PFSK-1 (cell line): Measurements from ENCODE around the gene SLC2A11.

Experiments
- FOXP2 ChIP-seq: optimal IDR thresholded peaks from 2 replicates; pipeline ENCODE3; 2011; ENCODE audit warnings: borderline replicate concordance, control low read depth, inconsistent platforms; ENCODE audit not compliant: insufficient read depth; ENCODE audit errors: extremely low read length, extremely low read depth
- POLR2AphosphoS5 ChIP-seq: IDR thresholded peaks from 2 replicates; pipeline ENCODE4 v1.6.1; 2012; ENCODE audit warnings: low read depth, mild to moderate bottlenecking, control low read depth, low read length, moderate library complexity
- REST ChIP-seq, 2 experiments: IDR thresholded peaks; 2 replicates each; pipeline versions ENCODE4 v1.6.1 to v1.8.0; 2011 to 2012; ENCODE audit warnings: low read depth in 2 of 2, low read length in 2 of 2, control low read depth in 1 of 2, inconsistent platforms in 1 of 2, mild to moderate bottlenecking in 1 of 2, moderate library complexity in 1 of 2; ENCODE audit not compliant: insufficient read depth in 1 of 2
- SIN3A ChIP-seq: IDR thresholded peaks from 2 replicates; pipeline ENCODE4 v1.6.1; 2012; ENCODE audit warnings: mild to moderate bottlenecking, low read length, moderate library complexity, borderline replicate concordance; ENCODE audit not compliant: insufficient read depth
- TAF1 ChIP-seq: IDR thresholded peaks from 2 replicates; pipeline ENCODE4 v1.6.1; 2012; ENCODE audit warnings: low read length, control low read depth, borderline replicate concordance; ENCODE audit not compliant: insufficient read depth

SLC2A11 gene

GRCh38 chr22:23906641-23907040 is 49.0 kb downstream of the SLC2A11 start:
- TF ChIP-seq TAF1 (no peak), POLR2AphosphoS5 (no peak), SIN3A (no peak), FOXP2 (no peak)

- TF ChIP-seq SIN3A (no peak), REST (IDR thresholded peaks at IDR 0.05; ENCODE audit: insufficient read depth in 1 of 2, low read depth in 2 of 2, low read length in 2 of 2) (no peak), TAF1 (no peak), FOXP2 (no peak)
These were observed 51.0 kb downstream of the SLC2A11 start for GRCh38 chr22:23908587-23909205.

GRCh38 chr22:23909296-23909898 is 51.7 kb downstream of the SLC2A11 start:
- no peak for TF ChIP-seq POLR2AphosphoS5
- no peak for TF ChIP-seq REST (IDR thresholded peaks at IDR 0.05; ENCODE audit: insufficient read depth in 1 of 2, low read depth in 2 of 2, low read length in 2 of 2)
- no peak for TF ChIP-seq FOXP2
- TF ChIP-seq SIN3A = no peak
- no peak for TF ChIP-seq TAF1

GRCh38 chr22:23910496-23911190 is 53.0 kb downstream of the SLC2A11 start:
- TF ChIP-seq SIN3A (no peak), POLR2AphosphoS5 (no peak), TAF1 (no peak), REST (IDR thresholded peaks at IDR 0.05; ENCODE audit: insufficient read depth in 1 of 2, low read depth in 2 of 2, low read length in 2 of 2) (no peak), FOXP2 (no peak)

- TF ChIP-seq SIN3A (no peak), POLR2AphosphoS5 (no peak), FOXP2 (no peak), TAF1 (no peak), REST (IDR thresholded peaks at IDR 0.05; ENCODE audit: insufficient read depth in 1 of 2, low read depth in 2 of 2, low read length in 2 of 2) (no peak)
These were observed 53.8 kb downstream of the SLC2A11 start for GRCh38 chr22:23911318-23911980.
